GM12878 (cell line): Measurements from ENCODE around the gene CRTC2. TPM values are rescaled to one million over a fixed set of nuclear protein-coding genes. Genes with fewer than 3 reads are reported as not detected.
A peak's percentile ranks its signal among the peaks of the same experiment; 100 is the strongest.

ENCODE experiments used
- ATF7 ChIP-seq: fragments of 450-650 bp; IDR thresholded peaks from 2 replicates; pipeline ENCODE4 v1.6.1; 2016; ENCODE audit warnings: low read depth, mild to moderate bottlenecking
- IRF4 ChIP-seq: IDR thresholded peaks from 2 replicates; pipeline ENCODE4 v1.6.1; 2011; ENCODE audit warnings: low read depth, low read length
- JUND ChIP-seq: IDR thresholded peaks from 2 replicates; pipeline ENCODE4 v1.6.1; 2012; ENCODE audit warnings: low read depth, mild to moderate bottlenecking, low read length, improper control_type of control experiment, moderate library complexity
- KAT2A ChIP-seq: conservative IDR thresholded peaks from 2 replicates; pipeline ENCODE4 v1.6.1; 2011; ENCODE audit warnings: low read depth, low read length; ENCODE audit not compliant: control insufficient read depth
- LARP7 ChIP-seq: fragments of 450-650 bp; IDR thresholded peaks from 2 replicates; pipeline ENCODE4 v1.6.1; 2017; ENCODE audit warnings: mild to moderate bottlenecking
- MXI1 ChIP-seq: fragments of 150-350 bp; IDR thresholded peaks from 2 replicates; pipeline ENCODE4 v1.6.1; 2011; ENCODE audit warnings: low read depth, mild to moderate bottlenecking, inconsistent platforms, low read length, improper control_type of control experiment
- NFXL1 ChIP-seq: fragments of 450-650 bp; IDR thresholded peaks from 2 replicates; pipeline ENCODE4 v1.6.1; 2017; ENCODE audit warnings: antibody characterized with exemption, mild to moderate bottlenecking, borderline replicate concordance
- NR2F1 ChIP-seq: fragments of 450-650 bp; conservative IDR thresholded peaks from 2 replicates; pipeline ENCODE4 v1.6.1; 2017; ENCODE audit warnings: mild to moderate bottlenecking
- NRF1 ChIP-seq: conservative IDR thresholded peaks from 2 replicates; pipeline ENCODE4 v1.6.1; 2011; ENCODE audit warnings: mild to moderate bottlenecking, low read depth, low read length, improper control_type of control experiment
- RB1 ChIP-seq: fragments of 450-650 bp; formaldehyde crosslinking; IDR thresholded peaks from 2 replicates; pipeline ENCODE4 v1.6.1; 2017; ENCODE audit warnings: mild to moderate bottlenecking, borderline replicate concordance
- SPI1 ChIP-seq: IDR thresholded peaks from 2 replicates; pipeline ENCODE4 v1.6.1; 2011; ENCODE audit warnings: low read depth, mild to moderate bottlenecking, low read length, moderate library complexity, borderline replicate concordance; ENCODE audit not compliant: insufficient read depth
- TCF12 ChIP-seq: IDR thresholded peaks from 2 replicates; pipeline ENCODE4 v1.6.1; 2011; ENCODE audit warnings: low read depth, mild to moderate bottlenecking, low read length
- YBX1 ChIP-seq: fragments of 450-650 bp; IDR thresholded peaks from 2 replicates; pipeline ENCODE4 v1.6.1; 2016; ENCODE audit warnings: antibody characterized with exemption
- polyA plus RNA-seq, 11 experiments: library from polyadenylated mRNA; depleted of rRNA in 4 of 11; unstranded in 6 of 11; stranded (reverse) in 5 of 11; fragments of >200 nt; fragmentation: Nextera tagmentation in 4 of 11; fragmentation: Illumina TruSeq in 1 of 11; extraction: Ambion mirVana in 4 of 11; extraction: Trizol in 1 of 11; gene quantifications; 1 replicate in 1 of 11; 2 replicates in 10 of 11; pipeline versions ENCODE4 v1.2.1 to v1.2.3, GENCODE V29; 2011 to 2016; ENCODE audit warnings: inconsistent platforms in 2 of 11, missing spikeins in 2 of 11, low read depth in 1 of 11
- total RNA-seq, 4 experiments: library from RNA; depleted of rRNA in 3 of 4; stranded (reverse); fragments of >200 nt in 3 of 4; fragmentation: Illumina TruSeq in 1 of 4; extraction: Trizol in 1 of 4; gene quantifications; 2 replicates each; pipeline versions ENCODE4 v1.2.1 to v1.2.3, GENCODE V29; 2013 to 2021
- TF ChIP-seq, protein P1 (sequence below): fragments of 450-650 bp; IDR thresholded peaks from 2 replicates; pipeline ENCODE4 v1.6.1; 2018; ENCODE audit warnings: mild to moderate bottlenecking, low read depth, moderate library complexity; ENCODE audit not compliant: partially characterized antibody
- TF ChIP-seq, protein P2 (sequence below): IDR thresholded peaks from 2 replicates; pipeline ENCODE4 v1.6.1; 2012; ENCODE audit warnings: improper control_type of control experiment, low read depth, low read length; ENCODE audit not compliant: insufficient replicate concordance
- TF ChIP-seq, protein P3 (sequence below): fragments of 450-650 bp; formaldehyde crosslinking; IDR thresholded peaks from 2 replicates; pipeline ENCODE4 v1.4.0; 2022; ENCODE audit warnings: mild to moderate bottlenecking, moderate library complexity
- TF ChIP-seq, protein P4 (sequence below): IDR thresholded peaks from 2 replicates; pipeline ENCODE4 v1.6.1; 2012; ENCODE audit warnings: low read length, inconsistent platforms

Gene CRTC2
- total and polyA plus RNA-seq, 10 of the 15 experiments (the other 5 are each of a cell fraction or from before 2014, with no cell fraction given), result 5.1 to 57.9 (median 32.7) TPM

DNA sequence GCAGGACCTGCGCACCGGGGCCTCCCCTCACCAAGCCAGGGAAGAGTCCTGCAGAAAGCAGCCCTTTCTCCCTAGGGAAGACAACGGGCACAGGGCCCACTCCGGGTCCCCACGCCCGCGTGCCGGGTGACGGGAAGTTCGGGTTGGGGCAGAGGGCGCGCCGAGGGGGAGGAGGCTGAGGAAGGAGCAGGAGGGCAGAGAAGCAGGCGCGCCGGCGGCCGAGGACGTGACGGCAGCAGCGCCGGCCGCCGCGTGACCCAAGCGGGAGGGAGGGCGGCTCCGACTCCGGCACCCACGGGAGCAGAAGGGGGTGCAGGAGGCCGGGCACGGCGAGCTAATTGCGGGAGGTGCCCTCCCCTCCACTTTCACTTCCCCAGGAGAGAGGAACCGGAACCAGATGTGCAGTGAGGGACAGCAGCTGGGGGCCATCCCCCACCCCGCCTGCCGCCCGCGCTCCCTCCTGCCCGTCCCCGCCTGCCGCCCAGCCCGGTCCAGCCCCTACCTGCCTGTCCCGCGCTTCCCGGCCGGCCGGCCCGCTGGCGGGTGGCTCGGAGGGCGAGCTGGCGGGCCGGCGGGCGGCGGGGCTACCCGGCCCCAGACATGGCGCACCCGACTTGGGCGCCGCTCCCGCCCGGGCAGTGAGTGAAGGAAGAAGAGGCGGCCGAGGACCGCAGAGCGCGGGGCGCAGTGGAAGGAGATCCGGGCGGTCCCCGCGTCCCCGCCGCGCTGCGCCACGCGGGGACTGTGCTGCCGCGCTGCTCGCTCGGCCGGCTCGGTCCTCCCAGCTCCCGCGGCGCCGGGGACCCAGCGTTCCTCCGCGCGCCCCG is 12.4 kb downstream of the CRTC2 start (continued):
- TF ChIP-seq, protein P1, sequence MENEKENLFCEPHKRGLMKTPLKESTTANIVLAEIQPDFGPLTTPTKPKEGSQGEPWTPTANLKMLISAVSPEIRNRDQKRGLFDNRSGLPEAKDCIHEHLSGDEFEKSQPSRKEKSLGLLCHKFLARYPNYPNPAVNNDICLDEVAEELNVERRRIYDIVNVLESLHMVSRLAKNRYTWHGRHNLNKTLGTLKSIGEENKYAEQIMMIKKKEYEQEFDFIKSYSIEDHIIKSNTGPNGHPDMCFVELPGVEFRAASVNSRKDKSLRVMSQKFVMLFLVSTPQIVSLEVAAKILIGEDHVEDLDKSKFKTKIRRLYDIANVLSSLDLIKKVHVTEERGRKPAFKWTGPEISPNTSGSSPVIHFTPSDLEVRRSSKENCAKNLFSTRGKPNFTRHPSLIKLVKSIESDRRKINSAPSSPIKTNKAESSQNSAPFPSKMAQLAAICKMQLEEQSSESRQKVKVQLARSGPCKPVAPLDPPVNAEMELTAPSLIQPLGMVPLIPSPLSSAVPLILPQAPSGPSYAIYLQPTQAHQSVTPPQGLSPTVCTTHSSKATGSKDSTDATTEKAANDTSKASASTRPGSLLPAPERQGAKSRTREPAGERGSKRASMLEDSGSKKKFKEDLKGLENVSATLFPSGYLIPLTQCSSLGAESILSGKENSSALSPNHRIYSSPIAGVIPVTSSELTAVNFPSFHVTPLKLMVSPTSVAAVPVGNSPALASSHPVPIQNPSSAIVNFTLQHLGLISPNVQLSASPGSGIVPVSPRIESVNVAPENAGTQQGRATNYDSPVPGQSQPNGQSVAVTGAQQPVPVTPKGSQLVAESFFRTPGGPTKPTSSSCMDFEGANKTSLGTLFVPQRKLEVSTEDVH, result no peak
- TF ChIP-seq RB1 (peak; percentile 49), JUND (no peak), NR2F1 (peak; percentile 34; the same call in 1 of the 2 replicates), KAT2A (no peak), SPI1 (peak; percentile 99), IRF4 (peak; percentile 88), TCF12 (peak; percentile 99), LARP7 (peak; percentile 94), ATF7 (no peak), NFXL1 (0 out of 2 replicates have a peak, but pooled peaks have one; percentile 40), NRF1 (no peak), YBX1 (no peak), MXI1 (peak; percentile 91; the same call in 1 of the 2 replicates)
- TF ChIP-seq, protein P2, sequence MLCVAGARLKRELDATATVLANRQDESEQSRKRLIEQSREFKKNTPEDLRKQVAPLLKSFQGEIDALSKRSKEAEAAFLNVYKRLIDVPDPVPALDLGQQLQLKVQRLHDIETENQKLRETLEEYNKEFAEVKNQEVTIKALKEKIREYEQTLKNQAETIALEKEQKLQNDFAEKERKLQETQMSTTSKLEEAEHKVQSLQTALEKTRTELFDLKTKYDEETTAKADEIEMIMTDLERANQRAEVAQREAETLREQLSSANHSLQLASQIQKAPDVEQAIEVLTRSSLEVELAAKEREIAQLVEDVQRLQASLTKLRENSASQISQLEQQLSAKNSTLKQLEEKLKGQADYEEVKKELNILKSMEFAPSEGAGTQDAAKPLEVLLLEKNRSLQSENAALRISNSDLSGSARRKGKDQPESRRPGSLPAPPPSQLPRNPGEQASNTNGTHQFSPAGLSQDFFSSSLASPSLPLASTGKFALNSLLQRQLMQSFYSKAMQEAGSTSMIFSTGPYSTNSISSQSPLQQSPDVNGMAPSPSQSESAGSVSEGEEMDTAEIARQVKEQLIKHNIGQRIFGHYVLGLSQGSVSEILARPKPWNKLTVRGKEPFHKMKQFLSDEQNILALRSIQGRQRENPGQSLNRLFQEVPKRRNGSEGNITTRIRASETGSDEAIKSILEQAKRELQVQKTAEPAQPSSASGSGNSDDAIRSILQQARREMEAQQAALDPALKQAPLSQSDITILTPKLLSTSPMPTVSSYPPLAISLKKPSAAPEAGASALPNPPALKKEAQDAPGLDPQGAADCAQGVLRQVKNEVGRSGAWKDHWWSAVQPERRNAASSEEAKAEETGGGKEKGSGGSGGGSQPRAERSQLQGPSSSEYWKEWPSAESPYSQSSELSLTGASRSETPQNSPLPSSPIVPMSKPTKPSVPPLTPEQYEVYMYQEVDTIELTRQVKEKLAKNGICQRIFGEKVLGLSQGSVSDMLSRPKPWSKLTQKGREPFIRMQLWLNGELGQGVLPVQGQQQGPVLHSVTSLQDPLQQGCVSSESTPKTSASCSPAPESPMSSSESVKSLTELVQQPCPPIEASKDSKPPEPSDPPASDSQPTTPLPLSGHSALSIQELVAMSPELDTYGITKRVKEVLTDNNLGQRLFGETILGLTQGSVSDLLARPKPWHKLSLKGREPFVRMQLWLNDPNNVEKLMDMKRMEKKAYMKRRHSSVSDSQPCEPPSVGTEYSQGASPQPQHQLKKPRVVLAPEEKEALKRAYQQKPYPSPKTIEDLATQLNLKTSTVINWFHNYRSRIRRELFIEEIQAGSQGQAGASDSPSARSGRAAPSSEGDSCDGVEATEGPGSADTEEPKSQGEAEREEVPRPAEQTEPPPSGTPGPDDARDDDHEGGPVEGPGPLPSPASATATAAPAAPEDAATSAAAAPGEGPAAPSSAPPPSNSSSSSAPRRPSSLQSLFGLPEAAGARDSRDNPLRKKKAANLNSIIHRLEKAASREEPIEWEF, result peak; percentile 53
- TF ChIP-seq, protein P3, sequence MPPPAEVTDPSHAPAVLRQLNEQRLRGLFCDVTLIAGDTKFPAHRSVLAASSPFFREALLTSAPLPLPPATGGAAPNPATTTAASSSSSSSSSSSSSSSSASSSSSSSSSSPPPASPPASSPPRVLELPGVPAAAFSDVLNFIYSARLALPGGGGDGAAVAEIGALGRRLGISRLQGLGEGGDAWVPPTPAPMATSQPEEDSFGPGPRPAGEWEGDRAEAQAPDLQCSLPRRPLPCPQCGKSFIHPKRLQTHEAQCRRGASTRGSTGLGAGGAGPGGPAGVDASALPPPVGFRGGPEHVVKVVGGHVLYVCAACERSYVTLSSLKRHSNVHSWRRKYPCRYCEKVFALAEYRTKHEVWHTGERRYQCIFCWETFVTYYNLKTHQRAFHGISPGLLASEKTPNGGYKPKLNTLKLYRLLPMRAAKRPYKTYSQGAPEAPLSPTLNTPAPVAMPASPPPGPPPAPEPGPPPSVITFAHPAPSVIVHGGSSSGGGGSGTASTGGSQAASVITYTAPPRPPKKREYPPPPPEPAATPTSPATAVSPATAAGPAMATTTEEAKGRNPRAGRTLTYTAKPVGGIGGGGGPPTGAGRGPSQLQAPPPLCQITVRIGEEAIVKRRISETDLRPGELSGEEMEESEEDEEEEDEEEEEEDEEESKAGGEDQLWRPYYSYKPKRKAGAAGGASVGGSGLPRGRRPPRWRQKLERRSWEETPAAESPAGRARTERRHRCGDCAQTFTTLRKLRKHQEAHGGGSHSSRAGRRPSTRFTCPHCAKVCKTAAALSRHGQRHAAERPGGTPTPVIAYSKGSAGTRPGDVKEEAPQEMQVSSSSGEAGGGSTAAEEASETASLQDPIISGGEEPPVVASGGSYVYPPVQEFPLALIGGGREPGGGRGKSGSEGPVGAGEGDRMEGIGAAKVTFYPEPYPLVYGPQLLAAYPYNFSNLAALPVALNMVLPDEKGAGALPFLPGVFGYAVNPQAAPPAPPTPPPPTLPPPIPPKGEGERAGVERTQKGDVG (CRISPR knock-in tag), result no peak
- TF ChIP-seq, protein P4, sequence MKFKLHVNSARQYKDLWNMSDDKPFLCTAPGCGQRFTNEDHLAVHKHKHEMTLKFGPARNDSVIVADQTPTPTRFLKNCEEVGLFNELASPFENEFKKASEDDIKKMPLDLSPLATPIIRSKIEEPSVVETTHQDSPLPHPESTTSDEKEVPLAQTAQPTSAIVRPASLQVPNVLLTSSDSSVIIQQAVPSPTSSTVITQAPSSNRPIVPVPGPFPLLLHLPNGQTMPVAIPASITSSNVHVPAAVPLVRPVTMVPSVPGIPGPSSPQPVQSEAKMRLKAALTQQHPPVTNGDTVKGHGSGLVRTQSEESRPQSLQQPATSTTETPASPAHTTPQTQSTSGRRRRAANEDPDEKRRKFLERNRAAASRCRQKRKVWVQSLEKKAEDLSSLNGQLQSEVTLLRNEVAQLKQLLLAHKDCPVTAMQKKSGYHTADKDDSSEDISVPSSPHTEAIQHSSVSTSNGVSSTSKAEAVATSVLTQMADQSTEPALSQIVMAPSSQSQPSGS, result no peak
